ENCODE data around the gene BET1. TPM values are rescaled to one million over a fixed set of nuclear protein-coding genes. Genes with fewer than 3 reads are reported as not detected.

Gene BET1
- total RNA-seq, 1 experiment from 2014 or later, result 21.4 TPM

DNA sequence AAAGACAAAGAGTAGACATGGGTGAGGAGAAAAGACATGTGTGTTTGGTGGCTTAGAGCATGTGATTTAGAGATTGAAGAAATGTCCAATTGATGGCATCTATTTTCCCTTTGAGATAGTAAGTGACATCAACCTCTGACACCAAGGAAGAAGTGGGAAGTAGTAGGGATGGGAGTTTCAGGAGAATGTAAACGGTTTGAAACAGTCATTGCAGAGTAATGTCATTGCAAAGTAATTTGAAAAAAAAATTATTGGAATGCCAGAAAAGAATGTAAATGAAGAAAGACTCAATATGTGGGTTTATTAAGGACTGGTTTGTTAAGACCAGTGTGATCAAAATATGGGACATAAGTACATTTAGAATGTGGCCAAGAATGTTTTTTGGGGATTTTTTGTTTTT lies 56.0 kb downstream of the BET1 start:
- H3K18ac ChIP-seq (ENCODE audit: insufficient read length, low read depth, low read length), result no peak overlapping the region
- Mint-ChIP-seq H3K4me3 (no peak overlapping the region), H3K27ac (no peak overlapping the region), H3K27me3 (ENCODE audit: low read depth) (no peaks in the 10 kb centered on the region; the same call in 1 of the 2 replicates), H3K4me1 (no peaks in the 10 kb centered on the region), H3K36me3 (ENCODE audit: insufficient read depth in 1 of 3, low read depth in 3 of 3) (no peaks in the 10 kb centered on the region), H3K9me3 (no peaks in the 10 kb centered on the region)
- no peak overlapping the region for H2BK120ac ChIP-seq (ENCODE audit: low read depth, low read length, poor library complexity, severe bottlenecking)
- no peak overlapping the region for H3K4me2 ChIP-seq (ENCODE audit: insufficient read depth, insufficient read length, low read length)
- no peaks in the 10 kb centered on the region for H3K23me2 ChIP-seq (ENCODE audit: insufficient read length, low read depth, low read length, poor library complexity, severe bottlenecking)
- DNase-seq, result no peak
- H2BK20ac ChIP-seq (ENCODE audit: low read depth, low read length, poor library complexity, severe bottlenecking), result no peak overlapping the region
- no peak overlapping the region for H3K4ac ChIP-seq (ENCODE audit: low read depth, low read length)
- H3T11ph ChIP-seq (ENCODE audit: low read length), result no peak overlapping the region
- no peak overlapping the region for H3K23ac ChIP-seq (ENCODE audit: insufficient read length, low read depth, low read length)
- no peak overlapping the region for H3K56ac ChIP-seq (ENCODE audit: insufficient read length, low read depth, low read length)
- no peak overlapping the region for H3K27ac ChIP-seq (ENCODE audit: insufficient read length, low read depth, low read length)
- H2AK5ac ChIP-seq (ENCODE audit: insufficient read length, low read length), result no peak overlapping the region
- H3K14ac ChIP-seq (ENCODE audit: insufficient read depth, low read length), result no peak overlapping the region
- H2BK12ac ChIP-seq (ENCODE audit: insufficient read length, low read depth, low read length), result no peak overlapping the region
- H4K5ac ChIP-seq (ENCODE audit: insufficient read length, low read depth, low read length), result no peak overlapping the region
- no peaks in the 10 kb centered on the region for H3K79me2 ChIP-seq (ENCODE audit: insufficient read depth, low read length)
- H2BK15ac ChIP-seq (ENCODE audit: low read depth, low read length), result no peak overlapping the region
- H3K27me3 ChIP-seq (ENCODE audit: insufficient read depth, low read length), result no peaks in the 10 kb centered on the region
- no peak overlapping the region for H2BK5ac ChIP-seq (ENCODE audit: insufficient read length, low read length)
- no peaks in the 10 kb centered on the region for H4K20me1 ChIP-seq (ENCODE audit: control insufficient read depth, insufficient read depth, insufficient read length)
- H3K4me1 ChIP-seq (ENCODE audit: insufficient read depth, low read length), result no peaks in the 10 kb centered on the region
- no peak overlapping the region for H4K8ac ChIP-seq (replicated peaks; ENCODE audit: insufficient read length, low read depth, low read length)
- TF ChIP-seq, protein P1, sequence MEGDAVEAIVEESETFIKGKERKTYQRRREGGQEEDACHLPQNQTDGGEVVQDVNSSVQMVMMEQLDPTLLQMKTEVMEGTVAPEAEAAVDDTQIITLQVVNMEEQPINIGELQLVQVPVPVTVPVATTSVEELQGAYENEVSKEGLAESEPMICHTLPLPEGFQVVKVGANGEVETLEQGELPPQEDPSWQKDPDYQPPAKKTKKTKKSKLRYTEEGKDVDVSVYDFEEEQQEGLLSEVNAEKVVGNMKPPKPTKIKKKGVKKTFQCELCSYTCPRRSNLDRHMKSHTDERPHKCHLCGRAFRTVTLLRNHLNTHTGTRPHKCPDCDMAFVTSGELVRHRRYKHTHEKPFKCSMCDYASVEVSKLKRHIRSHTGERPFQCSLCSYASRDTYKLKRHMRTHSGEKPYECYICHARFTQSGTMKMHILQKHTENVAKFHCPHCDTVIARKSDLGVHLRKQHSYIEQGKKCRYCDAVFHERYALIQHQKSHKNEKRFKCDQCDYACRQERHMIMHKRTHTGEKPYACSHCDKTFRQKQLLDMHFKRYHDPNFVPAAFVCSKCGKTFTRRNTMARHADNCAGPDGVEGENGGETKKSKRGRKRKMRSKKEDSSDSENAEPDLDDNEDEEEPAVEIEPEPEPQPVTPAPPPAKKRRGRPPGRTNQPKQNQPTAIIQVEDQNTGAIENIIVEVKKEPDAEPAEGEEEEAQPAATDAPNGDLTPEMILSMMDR (conservative IDR thresholded peaks at IDR 0.05), result no peak
- H2AFZ ChIP-seq (ENCODE audit: low read length), result no peak overlapping the region
- no CpG with 5 or more reads among the region's 1 CpG for WGBS (ENCODE audit: extremely low coverage, insufficient read length, low lambda C conversion rate)
- H3K9ac ChIP-seq (ENCODE audit: extremely low read depth, insufficient read length, low read length), result no peak overlapping the region
- no peaks in the 10 kb centered on the region for H3K9me3 ChIP-seq (ENCODE audit: control insufficient read depth, low read depth, low read length)
- H4K91ac ChIP-seq (ENCODE audit: insufficient read length, low read depth, low read length), result no peak overlapping the region
- no peaks in the 10 kb centered on the region for H3K79me1 ChIP-seq (ENCODE audit: insufficient read depth, low read depth, low read length, poor library complexity, severe bottlenecking)

Data from H9 (cell line).